HFF-Myc (cell line): ENCODE measurements around the gene ZNF219.

Experiments
- DNase-seq: peaks from one replicate; pipeline ENCODE4 v3.0.0-alpha.2; 2011; ENCODE audit warnings: low read depth; ENCODE audit errors: extremely low read depth
- H3K4me3 ChIP-seq: replicated peaks from 2 replicates; pipeline ENCODE4 v1.5.1; 2011; ENCODE audit warnings: low read depth, mild to moderate bottlenecking, control low read depth, low read length
- CTCF ChIP-seq: IDR thresholded peaks from 2 replicates; pipeline ENCODE4 v1.5.1; 2012; ENCODE audit warnings: mild to moderate bottlenecking, low read depth, low read length, control low read depth; ENCODE audit errors: missing control alignments

ZNF219 gene

GRCh38 chr14:21092273-21093011, 6.0 kb downstream of the ZNF219 start:
- TF ChIP-seq CTCF, result peak; percentile 100
- H3K4me3 ChIP-seq, result no peak overlapping the region
- DNase-seq, result no peak

GRCh38 chr14:21091821-21092272, 6.6 kb downstream of the ZNF219 start:
- no peak overlapping the region for H3K4me3 ChIP-seq
- DNase-seq, result no peak
- TF ChIP-seq CTCF, result no peak

GRCh38 chr14:21090940-21091663, 7.4 kb downstream of the ZNF219 start:
- no peak for TF ChIP-seq CTCF
- no peak overlapping the region for H3K4me3 ChIP-seq
- no peak for DNase-seq

GRCh38 chr14:21090194-21090939, 8.1 kb downstream of the ZNF219 start:
- DNase-seq, result no peak
- H3K4me3 ChIP-seq, result no peak overlapping the region
- peak; percentile 58 for TF ChIP-seq CTCF

- no peak overlapping the region for H3K4me3 ChIP-seq
- TF ChIP-seq CTCF, result no peak
- DNase-seq, result no peak
These were observed 8.6 kb downstream of the ZNF219 start for GRCh38 chr14:21089877-21090193.

GRCh38 chr14:21089271-21089670, 9.2 kb downstream of the ZNF219 start:
- no peak overlapping the region for H3K4me3 ChIP-seq
- TF ChIP-seq CTCF, result no peak
- DNase-seq, result no peak
